Measurements from ENCODE around the gene SULT4A1.
A peak's percentile ranks its signal among the peaks of the same experiment; 100 is the strongest.

DNA sequence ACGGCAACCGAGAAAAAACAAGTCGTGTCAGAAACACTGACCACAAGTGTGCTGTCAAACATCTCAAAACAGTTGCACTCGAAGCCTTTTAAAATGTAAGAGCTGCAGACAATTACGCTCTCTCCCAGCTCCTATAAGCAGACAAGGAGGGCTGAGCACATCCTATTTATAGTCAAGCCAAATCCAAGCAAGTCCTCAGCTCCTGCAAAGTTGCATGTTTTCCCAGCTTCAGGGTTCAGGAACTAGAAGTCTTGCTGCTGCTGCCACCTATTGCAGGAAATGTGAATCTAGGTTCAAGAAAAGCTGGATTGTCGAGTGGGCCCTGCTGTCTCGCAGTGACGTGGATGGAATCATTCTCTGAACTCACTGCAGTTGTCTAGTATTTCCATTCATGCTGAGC, 65.7 kb downstream of the SULT4A1 start:
- TF ChIP-seq POLR2A (IDR thresholded peaks at IDR 0.05; ENCODE audit: low read length) (no peak), RNF2 (IDR thresholded peaks at IDR 0.05; ENCODE audit: borderline replicate concordance, low read depth) (no peak), BHLHE40 (IDR thresholded peaks at IDR 0.05; ENCODE audit: low read depth, low read length) (no peak), CTCF (IDR thresholded peaks at IDR 0.05) (peak; percentile 42), NPAS2 (CRISPR knock-in tag; IDR thresholded peaks at IDR 0.05; ENCODE audit: borderline replicate concordance) (no peak), CBX2 (IDR thresholded peaks at IDR 0.05; ENCODE audit: borderline replicate concordance, low read depth) (no peak), RAD21 (conservative IDR thresholded peaks at IDR 0.05 in 1 of 2, IDR thresholded peaks at IDR 0.05 in 1 of 2) (peak; percentile 53 to 54), EP300 (IDR thresholded peaks at IDR 0.05) (no peak), PBX3 (IDR thresholded peaks at IDR 0.05) (no peak), MAZ (IDR thresholded peaks at IDR 0.05; ENCODE audit: borderline replicate concordance, low read depth, low read length) (no peak), RCOR1 (IDR thresholded peaks at IDR 0.05; ENCODE audit: low read depth, low read length) (no peak), GATA3 (IDR thresholded peaks at IDR 0.05; ENCODE audit: borderline replicate concordance) (no peak), JUN (IDR thresholded peaks at IDR 0.05) (no peak)
- TF ChIP-seq, protein P1, sequence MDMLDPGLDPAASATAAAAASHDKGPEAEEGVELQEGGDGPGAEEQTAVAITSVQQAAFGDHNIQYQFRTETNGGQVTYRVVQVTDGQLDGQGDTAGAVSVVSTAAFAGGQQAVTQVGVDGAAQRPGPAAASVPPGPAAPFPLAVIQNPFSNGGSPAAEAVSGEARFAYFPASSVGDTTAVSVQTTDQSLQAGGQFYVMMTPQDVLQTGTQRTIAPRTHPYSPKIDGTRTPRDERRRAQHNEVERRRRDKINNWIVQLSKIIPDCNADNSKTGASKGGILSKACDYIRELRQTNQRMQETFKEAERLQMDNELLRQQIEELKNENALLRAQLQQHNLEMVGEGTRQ (IDR thresholded peaks at IDR 0.05), result no peak

Measured in A549 (cell line).